Measurements from ENCODE around the gene BMF.
"Not testable (repeated sequence)": the region's sequence is repeated elsewhere in the genome, so short reads cannot be mapped to it uniquely, and the experiment has no call there.

The BMF gene

GRCh38 chr15:40085266-40085665 lies 23.4 kb downstream of the BMF start:
- no peak for DNase-seq

GRCh38 chr15:40084650-40085049 lies 24.0 kb downstream of the BMF start:
- DNase-seq, result no peak

- DNase-seq, result no peak
Measured at GRCh38 chr15:40082195-40082883, 26.3 kb downstream of the BMF start.

- DNase-seq, result no peak
Measured at GRCh38 chr15:40081691-40082194, 26.9 kb downstream of the BMF start.

- no peak for DNase-seq
Measured at GRCh38 chr15:40080847-40081246, 27.8 kb downstream of the BMF start.

- DNase-seq, result no peak
Measured at GRCh38 chr15:40080104-40080503, 28.6 kb downstream of the BMF start.

- no peak for DNase-seq
Measured at GRCh38 chr15:40079456-40079855, 29.2 kb downstream of the BMF start.

GRCh38 chr15:40075298-40076044 lies 33.2 kb downstream of the BMF start:
- no peak for DNase-seq

GRCh38 chr15:40074656-40075055 lies 34.0 kb downstream of the BMF start:
- not testable (repeated sequence) for DNase-seq

GRCh38 chr15:40073716-40074490 lies 34.8 kb downstream of the BMF start:
- not testable (repeated sequence) for DNase-seq

GRCh38 chr15:40072216-40072990 lies 36.3 kb downstream of the BMF start:
- no peak for DNase-seq

GRCh38 chr15:40070608-40071218 lies 38.0 kb downstream of the BMF start:
- no peak for DNase-seq

- no peak for DNase-seq
Measured at GRCh38 chr15:40070166-40070557, 38.5 kb downstream of the BMF start.

- peak; percentile 94 for DNase-seq
Measured at GRCh38 chr15:40069178-40070165, 39.2 kb downstream of the BMF start.

GRCh38 chr15:40067921-40068624 lies 40.6 kb downstream of the BMF start:
- no peak for DNase-seq

GRCh38 chr15:40066589-40066988 lies 42.1 kb downstream of the BMF start:
- DNase-seq, result no peak

- peak; percentile 66 for DNase-seq
Measured at GRCh38 chr15:40065166-40065565, 43.5 kb downstream of the BMF start.

- no peak for DNase-seq
Measured at GRCh38 chr15:40064231-40064894, 44.3 kb downstream of the BMF start.

- no peak for DNase-seq
Measured at GRCh38 chr15:40063563-40064011, 45.1 kb downstream of the BMF start.
